GM12875 (cell line): ENCODE results near the gene ZBTB20.

ENCODE experiments used
- H3K4me3 ChIP-seq: one replicate; pipeline ENCODE4 v1.5.1; 2011; ENCODE audit warnings: low read depth, low read length, control low read depth
- TF ChIP-seq, protein P1 (sequence below): IDR thresholded peaks from 2 replicates; pipeline ENCODE4 v1.5.1; 2011; ENCODE audit warnings: low read depth, mild to moderate bottlenecking, control low read depth, inconsistent platforms, low read length, moderate library complexity, borderline replicate concordance; ENCODE audit not compliant: insufficient read depth

ZBTB20 gene

GRCh38 chr3:114454551-114455251, 692.4 kb downstream of the ZBTB20 start:
- TF ChIP-seq, protein P1, sequence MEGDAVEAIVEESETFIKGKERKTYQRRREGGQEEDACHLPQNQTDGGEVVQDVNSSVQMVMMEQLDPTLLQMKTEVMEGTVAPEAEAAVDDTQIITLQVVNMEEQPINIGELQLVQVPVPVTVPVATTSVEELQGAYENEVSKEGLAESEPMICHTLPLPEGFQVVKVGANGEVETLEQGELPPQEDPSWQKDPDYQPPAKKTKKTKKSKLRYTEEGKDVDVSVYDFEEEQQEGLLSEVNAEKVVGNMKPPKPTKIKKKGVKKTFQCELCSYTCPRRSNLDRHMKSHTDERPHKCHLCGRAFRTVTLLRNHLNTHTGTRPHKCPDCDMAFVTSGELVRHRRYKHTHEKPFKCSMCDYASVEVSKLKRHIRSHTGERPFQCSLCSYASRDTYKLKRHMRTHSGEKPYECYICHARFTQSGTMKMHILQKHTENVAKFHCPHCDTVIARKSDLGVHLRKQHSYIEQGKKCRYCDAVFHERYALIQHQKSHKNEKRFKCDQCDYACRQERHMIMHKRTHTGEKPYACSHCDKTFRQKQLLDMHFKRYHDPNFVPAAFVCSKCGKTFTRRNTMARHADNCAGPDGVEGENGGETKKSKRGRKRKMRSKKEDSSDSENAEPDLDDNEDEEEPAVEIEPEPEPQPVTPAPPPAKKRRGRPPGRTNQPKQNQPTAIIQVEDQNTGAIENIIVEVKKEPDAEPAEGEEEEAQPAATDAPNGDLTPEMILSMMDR = no peak
- no peak overlapping the region for H3K4me3 ChIP-seq

- TF ChIP-seq, protein P1 = no peak
- H3K4me3 ChIP-seq = no peak overlapping the region
Measured at GRCh38 chr3:114453361-114453780, 693.7 kb downstream of the ZBTB20 start.

DNA sequence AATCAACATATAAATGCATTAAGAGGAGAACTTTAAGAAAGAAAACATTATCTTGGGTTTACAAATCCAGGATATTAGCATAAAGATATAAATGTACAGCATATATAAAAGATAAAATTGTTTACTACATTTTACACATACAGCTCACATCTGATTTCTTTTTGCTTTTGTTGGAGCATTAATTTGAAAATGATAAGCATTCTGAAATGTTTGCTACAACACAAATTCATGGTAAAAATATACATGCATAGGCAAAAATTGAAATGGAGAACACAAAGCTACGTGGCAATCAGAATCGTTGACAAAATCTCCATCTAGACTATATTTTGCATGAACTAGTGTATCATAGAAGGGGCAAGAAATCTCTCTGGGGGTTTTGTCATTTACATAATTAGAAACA, 694.2 kb downstream of the ZBTB20 start:
- H3K4me3 ChIP-seq = no peak overlapping the region
- TF ChIP-seq, protein P1 = no peak

DNA sequence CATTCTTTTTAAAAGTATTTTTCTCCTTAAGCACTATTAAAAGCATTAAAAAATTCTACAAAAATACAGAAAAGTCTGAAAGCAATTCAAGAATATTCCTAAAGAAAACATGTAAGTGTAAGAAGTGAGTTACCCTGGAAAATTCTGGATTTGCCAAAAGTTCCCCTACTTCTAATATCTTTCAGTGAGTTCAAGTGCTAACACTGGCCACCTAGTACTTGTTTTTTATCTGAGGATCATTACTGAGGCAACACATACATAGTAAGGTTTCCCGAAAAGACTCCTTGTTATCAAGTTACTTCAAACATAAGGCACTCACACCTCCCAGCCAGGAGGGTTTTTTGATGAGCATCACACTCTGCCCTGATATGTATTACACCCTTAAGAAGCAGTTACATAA, 694.8 kb downstream of the ZBTB20 start:
- H3K4me3 ChIP-seq = no peak overlapping the region
- TF ChIP-seq, protein P1 = no peak

DNA sequence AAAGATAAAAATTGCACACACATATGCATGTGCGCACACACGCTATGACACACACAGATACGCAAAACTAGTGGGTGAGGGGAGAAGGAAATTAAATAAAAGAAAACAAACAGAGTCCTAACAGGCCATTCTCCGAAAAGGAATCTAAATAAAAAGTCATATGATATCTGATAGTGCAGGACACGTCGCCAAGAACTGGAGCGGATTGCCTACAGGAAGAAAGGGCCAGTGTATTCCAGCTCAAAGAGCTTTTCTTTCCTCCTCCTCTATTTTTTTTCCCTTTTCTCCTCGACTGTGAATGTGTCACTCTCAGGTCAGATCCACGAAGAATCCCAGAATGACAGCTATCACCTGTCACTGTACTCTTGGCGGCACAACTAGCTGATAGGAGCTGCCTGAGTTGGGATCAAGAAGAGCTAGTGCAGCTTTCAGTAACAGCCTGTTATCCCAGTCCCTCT, 695.5 kb downstream of the ZBTB20 start:
- no peak overlapping the region for H3K4me3 ChIP-seq

GRCh38 chr3:114451051-114451451, 696.0 kb downstream of the ZBTB20 start:
- H3K4me3 ChIP-seq = no peak overlapping the region
- TF ChIP-seq, protein P1 = no peak

More for the DNA sequence above, 695.5 kb downstream of the ZBTB20 start:
- TF ChIP-seq, protein P1 = no peak

GRCh38 chr3:114450008-114450596, 697.0 kb downstream of the ZBTB20 start:
- no peak overlapping the region for H3K4me3 ChIP-seq
- TF ChIP-seq, protein P1 = no peak
